HL-60 (cell line): ENCODE results near the gene CELF1.

Experiments
- CTCF ChIP-seq: IDR thresholded peaks from one replicate; pipeline ENCODE4 v1.5.1; 2011; ENCODE audit warnings: low read length, control low read depth, inconsistent platforms; ENCODE audit not compliant: insufficient read depth
- POLR2AphosphoS5 ChIP-seq: IDR thresholded peaks from 2 replicates; pipeline ENCODE4 v1.6.1; 2012; ENCODE audit warnings: low read depth

GRCh38 chr11:47430524-47430923, 122.4 kb downstream of the CELF1 start:
- TF ChIP-seq CTCF (no peak), POLR2AphosphoS5 (no peak)
